Measurements from ENCODE around the gene COX19. TPM values are rescaled to one million over a fixed set of nuclear protein-coding genes. Genes with fewer than 3 reads are reported as not detected.

The COX19 gene
- total RNA-seq, 1 donor from 2014 or later = 2.1 TPM

DNA sequence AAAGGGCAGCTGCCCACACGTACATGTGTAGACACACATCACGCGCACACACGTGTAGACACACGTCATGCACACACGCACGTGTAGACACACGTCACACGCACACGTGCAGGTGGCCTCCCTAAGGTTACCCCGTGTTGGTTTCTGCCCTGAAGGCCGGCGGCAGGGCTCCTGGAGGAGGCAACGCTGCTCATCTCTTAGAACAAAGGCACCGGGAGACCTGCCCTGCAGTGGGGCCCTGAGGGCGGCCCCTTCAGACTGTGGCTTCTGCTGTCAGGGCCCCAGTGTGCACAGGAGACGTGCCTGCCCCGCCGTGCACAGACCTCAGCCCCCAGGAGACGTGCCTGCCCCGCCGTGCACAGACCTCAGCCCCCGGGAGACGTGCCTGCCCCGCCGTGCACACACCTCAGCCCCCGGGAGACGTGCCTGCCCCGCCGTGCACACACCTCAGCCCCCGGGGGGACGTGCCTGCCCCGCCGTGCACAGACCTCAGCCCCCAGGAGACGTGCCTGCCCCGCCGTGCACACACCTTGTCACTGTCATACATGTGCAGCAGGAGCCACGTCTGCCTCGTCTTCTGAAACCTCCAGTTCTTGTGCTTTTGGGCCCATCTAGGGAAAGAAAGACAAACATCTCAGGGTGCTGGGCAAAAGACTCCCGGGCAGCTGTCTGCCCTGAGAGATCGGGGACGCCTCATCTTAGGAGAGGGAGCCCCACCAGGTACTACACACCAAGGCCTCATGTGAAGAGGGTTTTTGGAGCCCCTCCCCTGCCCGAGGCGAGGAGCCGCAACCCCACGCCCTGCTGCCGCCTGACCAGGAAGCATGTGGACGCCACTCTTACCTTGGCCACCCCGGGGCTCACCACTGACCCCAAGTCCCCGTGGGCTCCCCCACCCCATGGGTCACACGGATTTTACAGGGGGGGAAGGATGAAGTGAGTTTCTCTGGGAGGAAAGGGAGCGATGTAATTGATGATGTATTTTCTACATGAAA, 24.9 kb upstream of the COX19 start:
- H3K36me3 ChIP-seq = peaks cover 35 to 60% of the 10 kb centered on the region in 2 donors
- intact Hi-C loops (cut with DNase I) = no loop called here
- no peaks in the 10 kb centered on the region for H3K27me3 ChIP-seq
- TF ChIP-seq, protein P1, sequence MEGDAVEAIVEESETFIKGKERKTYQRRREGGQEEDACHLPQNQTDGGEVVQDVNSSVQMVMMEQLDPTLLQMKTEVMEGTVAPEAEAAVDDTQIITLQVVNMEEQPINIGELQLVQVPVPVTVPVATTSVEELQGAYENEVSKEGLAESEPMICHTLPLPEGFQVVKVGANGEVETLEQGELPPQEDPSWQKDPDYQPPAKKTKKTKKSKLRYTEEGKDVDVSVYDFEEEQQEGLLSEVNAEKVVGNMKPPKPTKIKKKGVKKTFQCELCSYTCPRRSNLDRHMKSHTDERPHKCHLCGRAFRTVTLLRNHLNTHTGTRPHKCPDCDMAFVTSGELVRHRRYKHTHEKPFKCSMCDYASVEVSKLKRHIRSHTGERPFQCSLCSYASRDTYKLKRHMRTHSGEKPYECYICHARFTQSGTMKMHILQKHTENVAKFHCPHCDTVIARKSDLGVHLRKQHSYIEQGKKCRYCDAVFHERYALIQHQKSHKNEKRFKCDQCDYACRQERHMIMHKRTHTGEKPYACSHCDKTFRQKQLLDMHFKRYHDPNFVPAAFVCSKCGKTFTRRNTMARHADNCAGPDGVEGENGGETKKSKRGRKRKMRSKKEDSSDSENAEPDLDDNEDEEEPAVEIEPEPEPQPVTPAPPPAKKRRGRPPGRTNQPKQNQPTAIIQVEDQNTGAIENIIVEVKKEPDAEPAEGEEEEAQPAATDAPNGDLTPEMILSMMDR (IDR thresholded peaks at IDR 0.05) = no peak
- H3K4me1 ChIP-seq = no peaks in the 10 kb centered on the region
- no peak overlapping the region for H3K4me3 ChIP-seq
- no peaks in the 10 kb centered on the region for H3K9me3 ChIP-seq
- no peak overlapping the region for H3K27ac ChIP-seq
- DNase-seq (ENCODE audit: low spot score in 2 of 2) = no peak

DNA sequence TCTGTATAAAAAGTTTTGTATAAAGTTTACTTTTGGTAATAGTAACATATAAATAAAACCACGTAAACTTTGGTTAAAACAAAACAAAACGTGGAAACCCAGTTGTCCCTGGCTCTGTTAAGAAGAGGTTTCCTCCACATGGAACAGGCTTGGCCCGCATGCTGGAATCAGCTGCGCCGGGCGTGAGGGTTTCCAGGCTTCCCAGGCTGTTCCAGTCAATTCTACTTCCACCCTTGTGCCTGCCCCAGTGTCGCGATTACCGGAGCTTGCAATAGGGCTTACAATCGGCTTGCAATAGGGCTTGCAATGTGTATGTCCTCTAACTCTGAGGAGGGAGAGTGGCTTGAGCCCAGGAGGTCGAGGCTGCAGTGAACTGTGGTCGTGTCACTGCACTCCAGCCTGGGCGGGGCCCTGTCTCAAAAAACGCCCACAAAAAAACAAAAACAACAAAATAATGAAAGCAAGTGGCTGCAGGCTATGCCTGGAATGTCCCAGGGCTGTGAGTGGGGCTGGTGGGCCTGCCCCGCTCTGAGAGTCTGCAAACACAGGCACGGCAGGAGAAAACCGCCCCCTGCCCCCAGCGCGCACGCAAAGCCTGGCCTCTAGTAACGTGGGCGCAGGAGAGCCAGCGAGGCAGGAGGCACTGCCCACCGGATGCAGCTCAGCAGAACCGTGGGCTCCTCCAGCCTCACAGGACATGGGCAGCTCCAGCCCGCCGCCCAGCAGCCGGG, 24.0 kb upstream of the COX19 start:
- intact Hi-C loops (cut with DNase I) = no loop called here
- no peaks in the 10 kb centered on the region for H3K9me3 ChIP-seq
- no peak for DNase-seq (ENCODE audit: low spot score in 2 of 2)
- peaks cover 30 to 57% of the 10 kb centered on the region in 2 donors for H3K36me3 ChIP-seq
- H3K4me1 ChIP-seq = no peaks in the 10 kb centered on the region
- H3K27me3 ChIP-seq = no peaks in the 10 kb centered on the region
- H3K27ac ChIP-seq = no peak overlapping the region
- no peak overlapping the region for H3K4me3 ChIP-seq
- TF ChIP-seq, protein P1 (IDR thresholded peaks at IDR 0.05) = no peak

DNA sequence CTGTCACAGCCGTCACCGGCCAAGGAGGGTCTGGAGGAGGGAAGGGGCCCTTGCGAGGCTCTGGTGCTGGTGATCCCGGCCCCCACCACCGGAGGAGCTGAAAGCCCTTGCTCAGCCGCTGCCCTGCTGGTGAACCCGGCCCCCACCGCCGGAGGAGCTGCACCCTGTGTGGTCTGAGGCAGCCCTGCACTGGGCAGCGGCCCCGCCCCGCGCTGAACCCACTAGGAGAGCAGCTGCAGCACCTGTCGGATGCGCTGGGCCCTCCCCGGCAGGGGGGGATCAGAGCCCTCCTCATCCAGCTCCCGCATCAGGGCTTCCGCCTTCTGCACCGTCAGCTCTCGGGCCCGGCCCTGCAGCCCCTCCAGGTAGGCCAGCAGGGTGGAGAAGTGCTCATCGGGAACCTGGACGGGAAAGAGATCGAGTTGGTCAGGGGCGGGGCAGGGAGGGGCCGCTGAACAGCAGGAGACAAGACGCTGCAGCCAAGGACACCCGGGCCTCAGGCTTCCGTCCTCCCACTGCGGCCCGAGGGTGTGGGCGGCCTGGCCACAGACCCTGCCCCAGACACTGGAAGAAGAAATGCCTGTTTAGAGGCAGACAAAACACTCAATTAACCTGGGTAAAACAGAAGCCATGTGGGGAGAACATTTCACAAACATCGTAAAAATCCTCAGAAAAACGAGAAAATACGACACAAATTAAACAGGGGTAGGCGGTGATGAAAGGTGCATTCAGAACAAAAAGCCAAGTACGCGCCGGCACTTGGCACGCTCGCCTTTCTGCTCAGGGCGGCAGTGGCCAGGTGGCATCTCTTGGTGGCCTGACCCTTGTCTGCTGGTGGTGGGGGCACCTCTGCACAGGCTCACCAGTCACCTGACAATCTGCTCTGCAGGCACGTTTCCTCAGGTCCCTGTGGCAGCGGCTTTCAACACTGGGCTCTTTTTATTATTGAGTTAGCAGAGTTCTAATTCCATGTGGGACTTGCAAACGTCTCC, 22.4 kb upstream of the COX19 start:
- no peaks in the 10 kb centered on the region for H3K9me3 ChIP-seq
- H3K36me3 ChIP-seq = peaks cover 30 to 56% of the 10 kb centered on the region in 2 donors
- H3K4me1 ChIP-seq = peaks cover 0 to 3% of the 10 kb centered on the region in 2 donors
- TF ChIP-seq, protein P1 (IDR thresholded peaks at IDR 0.05) = no peak
- H3K4me3 ChIP-seq = no peak overlapping the region
- H3K27ac ChIP-seq = no peak overlapping the region
- no peak for DNase-seq (ENCODE audit: low spot score in 2 of 2)
- peaks cover 2% of the 10 kb centered on the region for H3K27me3 ChIP-seq
- intact Hi-C loops (cut with DNase I) = no loop called here

DNA sequence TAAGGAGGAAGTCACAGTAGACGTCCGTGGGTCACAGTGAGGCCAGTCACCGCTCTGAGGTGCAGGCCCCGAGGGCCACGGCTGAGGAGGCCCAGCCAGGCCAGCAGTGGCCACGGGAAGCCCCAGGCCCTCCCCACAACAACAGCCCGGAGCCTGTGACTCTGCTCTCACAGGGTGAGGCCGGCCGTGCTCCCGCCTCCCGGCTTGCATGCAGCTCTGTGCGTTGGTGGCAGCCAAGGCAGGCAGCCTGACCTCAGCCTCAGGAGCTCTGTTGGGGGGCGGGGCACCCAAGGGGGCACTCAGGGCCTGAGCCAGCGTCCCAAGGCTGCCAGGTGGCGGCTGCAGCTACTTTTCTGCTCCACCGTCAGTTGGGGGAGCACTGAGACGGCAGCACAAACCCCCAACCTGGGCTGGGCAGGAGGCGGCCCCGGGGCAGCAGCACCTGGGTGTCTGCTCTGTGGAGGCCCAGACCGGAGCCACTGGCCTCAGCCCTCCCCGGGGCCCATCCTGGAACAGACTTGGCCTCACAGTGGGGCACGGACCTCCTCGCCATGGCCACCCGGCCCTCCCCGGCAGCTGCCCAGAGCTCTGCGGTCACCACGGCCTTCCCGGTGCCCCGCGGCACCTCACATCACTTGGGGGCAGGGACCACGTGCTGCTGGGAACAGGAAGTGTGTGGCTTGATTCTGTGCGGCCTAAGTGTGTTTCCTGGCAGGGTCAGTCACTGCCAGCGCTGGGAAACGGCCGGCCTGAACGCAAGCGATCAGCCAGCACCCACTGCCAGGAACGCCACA, 20.9 kb upstream of the COX19 start:
- no peaks in the 10 kb centered on the region for H3K9me3 ChIP-seq
- H3K4me1 ChIP-seq = peaks cover 0 to 3% of the 10 kb centered on the region in 2 donors
- TF ChIP-seq, protein P1 (IDR thresholded peaks at IDR 0.05) = no peak
- DNase-seq (ENCODE audit: low spot score in 2 of 2) = no peak
- H3K4me3 ChIP-seq = no peak overlapping the region
- peaks cover 30 to 56% of the 10 kb centered on the region in 2 donors for H3K36me3 ChIP-seq
- intact Hi-C loops (cut with DNase I) = no loop called here
- no peak overlapping the region for H3K27ac ChIP-seq
- H3K27me3 ChIP-seq = peaks cover 4% of the 10 kb centered on the region
